HepG2 (cell line): ENCODE results near the gene RAD51D. TPM values are rescaled to one million over a fixed set of nuclear protein-coding genes. Genes with fewer than 3 reads are reported as not detected.

Source experiments
- ESRRA ChIP-seq: sonication (generic); formaldehyde crosslinking; IDR thresholded peaks from 2 replicates; pipeline ENCODE4 v1.5.1; 2020; ENCODE audit warnings: mild to moderate bottlenecking, low read depth, missing genetic modification reagents
- FOXK2 ChIP-seq: fragments of 450-650 bp; IDR thresholded peaks from 2 replicates; pipeline ENCODE4 v1.6.1; 2016
- MTF2 ChIP-seq: sonication (generic); formaldehyde crosslinking; IDR thresholded peaks from 2 replicates; pipeline ENCODE4 v1.5.0; 2020; ENCODE audit warnings: missing genetic modification reagents, borderline replicate concordance
- NFATC3 ChIP-seq: sonication (generic); formaldehyde crosslinking; IDR thresholded peaks from 2 replicates; pipeline ENCODE4 v1.5.1; 2020; ENCODE audit warnings: mild to moderate bottlenecking, missing genetic modification reagents
- SIX1 ChIP-seq: sonication (generic); formaldehyde crosslinking; IDR thresholded peaks from 2 replicates; pipeline ENCODE4 v1.4.0; 2020; ENCODE audit warnings: missing genetic modification reagents, borderline replicate concordance
- SRY ChIP-seq: sonication (generic); formaldehyde crosslinking; IDR thresholded peaks from 2 replicates; pipeline ENCODE4 v1.8.0; 2022; ENCODE audit warnings: mild to moderate bottlenecking, missing genetic modification reagents
- ZNF3 ChIP-seq: IDR thresholded peaks from 2 replicates; pipeline ENCODE4 v1.7.0; 2017; ENCODE audit warnings: inconsistent platforms
- ZNF431 ChIP-seq: sonication (generic); formaldehyde crosslinking; IDR thresholded peaks from 2 replicates; pipeline ENCODE4 v1.9.0; 2022; ENCODE audit warnings: missing genetic modification reagents, low read depth, mild to moderate bottlenecking, borderline replicate concordance
- polyA plus RNA-seq, 8 experiments: library from polyadenylated mRNA; depleted of rRNA in 3 of 8; stranded (reverse) in 7 of 8; unstranded in 1 of 8; fragments of >200 nt; fragmentation: Illumina TruSeq in 4 of 8; extraction: Trizol in 4 of 8; gene quantifications; 2 replicates each; pipeline versions ENCODE4 v1.2.1 to v1.2.3, GENCODE V29; 2011 to 2016; ENCODE audit warnings: low read depth in 4 of 8, missing spikeins in 1 of 8, mixed read lengths in 1 of 8; ENCODE audit not compliant: insufficient read depth in 1 of 8
- total RNA-seq, 5 experiments: library from RNA; depleted of rRNA; stranded (reverse); fragments of >200 nt; fragmentation: Illumina TruSeq; extraction: Trizol; gene quantifications; 2 replicates each; pipeline ENCODE4 v1.2.3, GENCODE V29; 2016; ENCODE audit warnings: low read depth in 1 of 5
- TF ChIP-seq, protein P1 (sequence below): sonication (generic); formaldehyde crosslinking; IDR thresholded peaks from one replicate; pipeline ENCODE4 v1.5.1; 2020; ENCODE audit warnings: mild to moderate bottlenecking, missing genetic modification reagents; ENCODE audit errors: not compliant biosample characterization
- TF ChIP-seq, protein P2 (sequence below): sonication (generic); formaldehyde crosslinking; IDR thresholded peaks from 2 replicates; pipeline ENCODE4 v1.8.1; 2023; ENCODE audit warnings: mild to moderate bottlenecking, missing genetic modification reagents, borderline replicate concordance
- TF ChIP-seq, protein P3 (sequence below): sonication (generic); formaldehyde crosslinking; IDR thresholded peaks from 2 replicates; pipeline ENCODE4 v1.4.0; 2020; ENCODE audit warnings: missing genetic modification reagents, borderline replicate concordance
- TF ChIP-seq, protein P4 (sequence below): sonication (generic); formaldehyde crosslinking; IDR thresholded peaks from 2 replicates; pipeline ENCODE4 v1.5.1; 2020; ENCODE audit warnings: mild to moderate bottlenecking, missing genetic modification reagents, borderline replicate concordance
- TF ChIP-seq, protein P5 (sequence below): sonication (generic); formaldehyde crosslinking; IDR thresholded peaks from 2 replicates; pipeline ENCODE4 v1.4.0; 2020; ENCODE audit warnings: missing genetic modification reagents

Gene RAD51D
- total and polyA plus RNA-seq, 2 of the 13 experiments (the other 11 are each of a cell fraction or from before 2014, with no cell fraction given) = 6.7 to 13.1 TPM

DNA sequence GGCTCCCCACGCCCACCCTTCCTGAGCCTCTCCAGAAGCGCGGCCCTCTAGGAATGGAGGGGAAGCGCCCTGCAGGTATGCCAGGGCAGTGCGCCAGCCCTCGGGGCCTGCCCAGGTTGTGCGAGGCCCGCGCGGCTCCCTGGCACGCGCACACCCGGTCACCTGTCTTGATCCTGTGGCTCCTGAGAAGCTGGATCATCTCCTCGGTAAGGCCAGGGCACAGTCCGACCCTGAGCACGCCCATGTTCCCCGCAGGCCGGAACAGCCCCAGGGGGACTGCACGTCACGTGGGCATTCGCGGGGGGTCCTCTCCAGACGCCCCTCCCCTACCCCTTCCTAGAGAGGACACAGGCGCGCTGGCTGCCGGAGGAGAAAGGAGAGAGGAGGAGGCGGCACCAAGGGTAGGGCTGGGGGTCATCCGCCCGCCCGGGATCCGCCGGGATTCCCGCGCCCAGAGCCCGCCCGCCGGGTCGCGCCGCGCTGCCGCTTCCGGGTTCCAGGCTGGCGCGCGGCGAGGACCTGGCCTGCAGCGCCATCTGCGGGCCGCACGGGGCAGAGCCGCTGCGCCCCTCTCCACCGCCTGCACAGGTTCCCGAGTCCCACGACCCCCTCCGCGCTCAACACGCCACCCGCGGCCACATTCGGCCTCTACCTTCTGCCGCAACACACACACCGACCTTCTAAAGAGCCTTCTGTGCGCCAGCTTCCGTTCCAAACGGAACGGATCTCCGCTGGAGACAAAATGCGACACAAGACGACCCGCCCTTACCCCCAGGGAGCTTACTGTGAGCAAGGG, at the start of gene RAD51D (continued):
- TF ChIP-seq, protein P1, sequence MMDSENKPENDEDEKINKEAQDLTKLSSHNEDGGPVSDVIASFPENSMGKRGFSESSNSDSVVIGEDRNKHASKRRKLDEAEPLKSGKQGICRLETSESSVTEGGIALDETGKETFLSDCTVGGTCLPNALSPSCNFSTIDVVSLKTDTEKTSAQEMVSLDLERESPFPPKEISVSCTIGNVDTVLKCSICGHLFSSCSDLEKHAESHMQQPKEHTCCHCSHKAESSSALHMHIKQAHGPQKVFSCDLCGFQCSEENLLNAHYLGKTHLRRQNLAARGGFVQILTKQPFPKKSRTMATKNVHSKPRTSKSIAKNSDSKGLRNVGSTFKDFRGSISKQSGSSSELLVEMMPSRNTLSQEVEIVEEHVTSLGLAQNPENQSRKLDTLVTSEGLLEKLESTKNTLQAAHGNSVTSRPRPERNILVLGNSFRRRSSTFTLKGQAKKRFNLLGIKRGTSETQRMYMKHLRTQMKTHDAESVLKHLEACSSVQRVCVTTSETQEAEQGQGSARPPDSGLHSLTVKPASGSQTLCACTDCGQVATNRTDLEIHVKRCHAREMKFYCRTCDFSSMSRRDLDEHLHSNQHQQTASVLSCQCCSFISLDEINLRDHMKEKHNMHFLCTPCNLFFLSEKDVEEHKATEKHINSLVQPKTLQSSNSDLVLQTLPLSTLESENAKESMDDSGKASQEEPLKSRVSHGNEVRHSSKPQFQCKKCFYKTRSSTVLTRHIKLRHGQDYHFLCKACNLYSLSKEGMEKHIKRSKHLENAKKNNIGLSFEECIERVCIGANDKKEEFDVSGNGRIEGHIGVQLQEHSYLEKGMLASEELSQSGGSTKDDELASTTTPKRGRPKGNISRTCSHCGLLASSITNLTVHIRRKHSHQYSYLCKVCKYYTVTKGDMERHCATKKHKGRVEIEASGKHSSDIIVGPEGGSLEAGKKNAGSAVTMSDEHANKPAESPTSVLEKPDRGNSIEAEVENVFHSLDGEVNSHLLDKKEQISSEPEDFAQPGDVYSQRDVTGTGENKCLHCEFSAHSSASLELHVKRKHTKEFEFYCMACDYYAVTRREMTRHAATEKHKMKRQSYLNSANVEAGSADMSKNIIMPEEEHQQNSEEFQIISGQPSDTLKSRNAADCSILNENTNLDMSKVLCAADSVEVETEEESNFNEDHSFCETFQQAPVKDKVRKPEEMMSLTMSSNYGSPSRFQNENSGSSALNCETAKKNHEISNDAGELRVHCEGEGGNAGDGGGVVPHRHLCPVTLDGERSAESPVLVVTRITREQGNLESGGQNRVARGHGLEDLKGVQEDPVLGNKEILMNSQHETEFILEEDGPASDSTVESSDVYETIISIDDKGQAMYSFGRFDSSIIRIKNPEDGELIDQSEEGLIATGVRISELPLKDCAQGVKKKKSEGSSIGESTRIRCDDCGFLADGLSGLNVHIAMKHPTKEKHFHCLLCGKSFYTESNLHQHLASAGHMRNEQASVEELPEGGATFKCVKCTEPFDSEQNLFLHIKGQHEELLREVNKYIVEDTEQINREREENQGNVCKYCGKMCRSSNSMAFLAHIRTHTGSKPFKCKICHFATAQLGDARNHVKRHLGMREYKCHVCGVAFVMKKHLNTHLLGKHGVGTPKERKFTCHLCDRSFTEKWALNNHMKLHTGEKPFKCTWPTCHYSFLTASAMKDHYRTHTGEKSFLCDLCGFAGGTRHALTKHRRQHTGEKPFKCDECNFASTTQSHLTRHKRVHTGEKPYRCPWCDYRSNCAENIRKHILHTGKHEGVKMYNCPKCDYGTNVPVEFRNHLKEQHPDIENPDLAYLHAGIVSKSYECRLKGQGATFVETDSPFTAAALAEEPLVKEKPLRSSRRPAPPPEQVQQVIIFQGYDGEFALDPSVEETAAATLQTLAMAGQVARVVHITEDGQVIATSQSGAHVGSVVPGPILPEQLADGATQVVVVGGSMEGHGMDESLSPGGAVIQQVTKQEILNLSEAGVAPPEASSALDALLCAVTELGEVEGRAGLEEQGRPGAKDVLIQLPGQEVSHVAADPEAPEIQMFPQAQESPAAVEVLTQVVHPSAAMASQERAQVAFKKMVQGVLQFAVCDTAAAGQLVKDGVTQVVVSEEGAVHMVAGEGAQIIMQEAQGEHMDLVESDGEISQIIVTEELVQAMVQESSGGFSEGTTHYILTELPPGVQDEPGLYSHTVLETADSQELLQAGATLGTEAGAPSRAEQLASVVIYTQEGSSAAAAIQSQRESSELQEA (CRISPR knock-in tag) = no peak
- TF ChIP-seq, protein P2, sequence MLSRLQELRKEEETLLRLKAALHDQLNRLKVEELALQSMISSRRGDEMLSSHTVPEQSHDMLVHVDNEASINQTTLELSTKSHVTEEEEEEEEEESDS (CRISPR knock-in tag) = no peak
- TF ChIP-seq ZNF431 (CRISPR knock-in tag) (no peak), MTF2 (CRISPR knock-in tag) (no peak), ESRRA (CRISPR knock-in tag) (peak; percentile 13; the same call in 1 of the 2 replicates), FOXK2 (no peak), ZNF3 (no peak), NFATC3 (CRISPR knock-in tag) (no peak), SRY (CRISPR knock-in tag) (peak; percentile 32; the same call in 1 of the 2 replicates), SIX1 (CRISPR knock-in tag) (no peak)
- TF ChIP-seq, protein P3, sequence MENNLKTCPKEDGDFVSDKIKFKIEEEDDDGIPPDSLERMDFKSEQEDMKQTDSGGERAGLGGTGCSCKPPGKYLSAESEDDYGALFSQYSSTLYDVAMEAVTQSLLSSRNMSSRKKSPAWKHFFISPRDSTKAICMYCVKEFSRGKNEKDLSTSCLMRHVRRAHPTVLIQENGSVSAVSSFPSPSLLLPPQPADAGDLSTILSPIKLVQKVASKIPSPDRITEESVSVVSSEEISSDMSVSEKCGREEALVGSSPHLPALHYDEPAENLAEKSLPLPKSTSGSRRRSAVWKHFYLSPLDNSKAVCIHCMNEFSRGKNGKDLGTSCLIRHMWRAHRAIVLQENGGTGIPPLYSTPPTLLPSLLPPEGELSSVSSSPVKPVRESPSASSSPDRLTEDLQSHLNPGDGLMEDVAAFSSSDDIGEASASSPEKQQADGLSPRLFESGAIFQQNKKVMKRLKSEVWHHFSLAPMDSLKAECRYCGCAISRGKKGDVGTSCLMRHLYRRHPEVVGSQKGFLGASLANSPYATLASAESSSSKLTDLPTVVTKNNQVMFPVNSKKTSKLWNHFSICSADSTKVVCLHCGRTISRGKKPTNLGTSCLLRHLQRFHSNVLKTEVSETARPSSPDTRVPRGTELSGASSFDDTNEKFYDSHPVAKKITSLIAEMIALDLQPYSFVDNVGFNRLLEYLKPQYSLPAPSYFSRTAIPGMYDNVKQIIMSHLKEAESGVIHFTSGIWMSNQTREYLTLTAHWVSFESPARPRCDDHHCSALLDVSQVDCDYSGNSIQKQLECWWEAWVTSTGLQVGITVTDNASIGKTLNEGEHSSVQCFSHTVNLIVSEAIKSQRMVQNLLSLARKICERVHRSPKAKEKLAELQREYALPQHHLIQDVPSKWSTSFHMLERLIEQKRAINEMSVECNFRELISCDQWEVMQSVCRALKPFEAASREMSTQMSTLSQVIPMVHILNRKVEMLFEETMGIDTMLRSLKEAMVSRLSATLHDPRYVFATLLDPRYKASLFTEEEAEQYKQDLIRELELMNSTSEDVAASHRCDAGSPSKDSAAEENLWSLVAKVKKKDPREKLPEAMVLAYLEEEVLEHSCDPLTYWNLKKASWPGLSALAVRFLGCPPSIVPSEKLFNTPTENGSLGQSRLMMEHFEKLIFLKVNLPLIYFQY (CRISPR knock-in tag) = no peak; the same call in none of the 2 replicates
- TF ChIP-seq, protein P4, sequence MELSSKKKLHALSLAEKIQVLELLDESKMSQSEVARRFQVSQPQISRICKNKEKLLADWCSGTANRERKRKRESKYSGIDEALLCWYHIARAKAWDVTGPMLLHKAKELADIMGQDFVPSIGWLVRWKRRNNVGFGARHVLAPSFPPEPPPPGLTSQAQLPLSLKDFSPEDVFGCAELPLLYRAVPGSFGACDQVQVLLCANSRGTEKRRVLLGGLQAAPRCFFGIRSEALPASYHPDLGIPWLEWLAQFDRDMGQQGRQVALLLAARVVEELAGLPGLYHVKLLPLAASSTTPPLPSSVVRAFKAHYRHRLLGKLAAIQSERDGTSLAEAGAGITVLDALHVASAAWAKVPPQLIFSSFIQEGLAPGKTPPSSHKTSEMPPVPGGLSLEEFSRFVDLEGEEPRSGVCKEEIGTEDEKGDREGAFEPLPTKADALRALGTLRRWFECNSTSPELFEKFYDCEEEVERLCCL (CRISPR knock-in tag) = no peak
- TF ChIP-seq, protein P5, sequence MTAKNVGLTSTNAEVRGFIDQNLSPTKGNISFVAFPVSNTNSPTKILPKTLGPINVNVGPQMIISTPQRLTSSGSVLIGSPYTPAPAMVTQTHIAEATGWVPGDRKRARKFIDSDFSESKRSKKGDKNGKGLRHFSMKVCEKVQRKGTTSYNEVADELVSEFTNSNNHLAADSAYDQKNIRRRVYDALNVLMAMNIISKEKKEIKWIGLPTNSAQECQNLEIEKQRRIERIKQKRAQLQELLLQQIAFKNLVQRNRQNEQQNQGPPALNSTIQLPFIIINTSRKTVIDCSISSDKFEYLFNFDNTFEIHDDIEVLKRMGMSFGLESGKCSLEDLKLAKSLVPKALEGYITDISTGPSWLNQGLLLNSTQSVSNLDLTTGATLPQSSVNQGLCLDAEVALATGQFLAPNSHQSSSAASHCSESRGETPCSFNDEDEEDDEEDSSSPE (CRISPR knock-in tag) = peak; percentile 91
